ENCODE results near the gene NSFL1C.

- TF ChIP-seq, protein P1, sequence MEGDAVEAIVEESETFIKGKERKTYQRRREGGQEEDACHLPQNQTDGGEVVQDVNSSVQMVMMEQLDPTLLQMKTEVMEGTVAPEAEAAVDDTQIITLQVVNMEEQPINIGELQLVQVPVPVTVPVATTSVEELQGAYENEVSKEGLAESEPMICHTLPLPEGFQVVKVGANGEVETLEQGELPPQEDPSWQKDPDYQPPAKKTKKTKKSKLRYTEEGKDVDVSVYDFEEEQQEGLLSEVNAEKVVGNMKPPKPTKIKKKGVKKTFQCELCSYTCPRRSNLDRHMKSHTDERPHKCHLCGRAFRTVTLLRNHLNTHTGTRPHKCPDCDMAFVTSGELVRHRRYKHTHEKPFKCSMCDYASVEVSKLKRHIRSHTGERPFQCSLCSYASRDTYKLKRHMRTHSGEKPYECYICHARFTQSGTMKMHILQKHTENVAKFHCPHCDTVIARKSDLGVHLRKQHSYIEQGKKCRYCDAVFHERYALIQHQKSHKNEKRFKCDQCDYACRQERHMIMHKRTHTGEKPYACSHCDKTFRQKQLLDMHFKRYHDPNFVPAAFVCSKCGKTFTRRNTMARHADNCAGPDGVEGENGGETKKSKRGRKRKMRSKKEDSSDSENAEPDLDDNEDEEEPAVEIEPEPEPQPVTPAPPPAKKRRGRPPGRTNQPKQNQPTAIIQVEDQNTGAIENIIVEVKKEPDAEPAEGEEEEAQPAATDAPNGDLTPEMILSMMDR (IDR thresholded peaks at IDR 0.05): no peak
- no peak for TF ChIP-seq POLR2A (IDR thresholded peaks at IDR 0.05)
Observed at GRCh38 chr20:1486566-1486965, 19.9 kb upstream of the NSFL1C start.
